ENCODE results near the gene DNAJB2. TPM values are rescaled to one million over a fixed set of nuclear protein-coding genes. Genes with fewer than 3 reads are reported as not detected.

DNAJB2 gene
- 10 to 100 TPM; 42.0 to 45.7 TPM for total RNA-seq
- long read RNA-seq, donor 1, partial matches to known transcripts, result 0 of 2 reads
- long read RNA-seq, donor 1, other reads (novel, unspliced or antisense), result 1 of 2 reads
- long read RNA-seq, donor 2, partial matches to known transcripts, result 0 of 3 reads
- long read RNA-seq, donor 2, other reads (novel, unspliced or antisense), result 3 of 3 reads

- intact Hi-C loops (cut with DNase I), result loop anchor here in 1 of 2 donors (2.0 kb wide), 1 partner anchor 15 kb away; no protein-coding TSS in a partner anchor
- peak; percentile 100 for DNase-seq (ENCODE audit: low spot score)
These were observed at the start of gene DNAJB2 for GRCh38 chr2:219279151-219279915. TSS of gene DNAJB2 (plus strand) at chr2:219279366. CDS start at chr2:219279834, 468 bp downstream.

- intact Hi-C loops (cut with DNase I), result no loop called here
- no peak for DNase-seq (ENCODE audit: low spot score)
These were observed 49.1 kb upstream of the DNAJB2 start for GRCh38 chr2:219230059-219230540.

- intact Hi-C loops (cut with DNase I), result no loop called here
- no peak for DNase-seq (ENCODE audit: low spot score)
These were observed 44.8 kb upstream of the DNAJB2 start for GRCh38 chr2:219234331-219234730.

GRCh38 chr2:219243291-219243761 is 35.8 kb upstream of the DNAJB2 start:
- no peak for DNase-seq (ENCODE audit: low spot score)
- intact Hi-C loops (cut with DNase I), result no loop called here

- DNase-seq (ENCODE audit: low spot score), result no peak
- intact Hi-C loops (cut with DNase I), result no loop called here
These were observed 34.4 kb upstream of the DNAJB2 start for GRCh38 chr2:219244789-219245147.

- DNase-seq (ENCODE audit: low spot score), result peak; percentile 99
- intact Hi-C loops (cut with DNase I), result no loop called here
These were observed 33.8 kb upstream of the DNAJB2 start, which contains the start of the genes GLB1L and STK16 for GRCh38 chr2:219245148-219245898. TSS of gene GLB1L (minus strand) at chr2:219245444. CDS start at chr2:219243573, 1,871 bp downstream. TSS of gene STK16 (plus strand) at chr2:219245479. CDS start at chr2:219246000, 521 bp downstream.

GRCh38 chr2:219245899-219246230 is 33.3 kb upstream of the DNAJB2 start:
- intact Hi-C loops (cut with DNase I), result no loop called here
- DNase-seq (ENCODE audit: low spot score), result no peak

- no peak for DNase-seq (ENCODE audit: low spot score)
- intact Hi-C loops (cut with DNase I), result no loop called here
These were observed 32.6 kb upstream of the DNAJB2 start for GRCh38 chr2:219246559-219246958.

- DNase-seq (ENCODE audit: low spot score), result no peak
- intact Hi-C loops (cut with DNase I), result no loop called here
These were observed 31.2 kb upstream of the DNAJB2 start for GRCh38 chr2:219247678-219248642.

- DNase-seq (ENCODE audit: low spot score), result no peak
- intact Hi-C loops (cut with DNase I), result no loop called here
These were observed 30.3 kb upstream of the DNAJB2 start for GRCh38 chr2:219248845-219249202.

GRCh38 chr2:219249203-219249980 is 29.8 kb upstream of the DNAJB2 start:
- intact Hi-C loops (cut with DNase I), result no loop called here
- no peak for DNase-seq (ENCODE audit: low spot score)

GRCh38 chr2:219250049-219250781 is 29.0 kb upstream of the DNAJB2 start:
- intact Hi-C loops (cut with DNase I), result no loop called here
- no peak for DNase-seq (ENCODE audit: low spot score)

- intact Hi-C loops (cut with DNase I), result no loop called here
- DNase-seq (ENCODE audit: low spot score), result peak; percentile 36
These were observed 27.5 kb upstream of the DNAJB2 start for GRCh38 chr2:219251656-219252055.

- DNase-seq (ENCODE audit: low spot score), result peak; percentile 72
- intact Hi-C loops (cut with DNase I), result no loop called here
These were observed 27.1 kb upstream of the DNAJB2 start for GRCh38 chr2:219252084-219252483.

- intact Hi-C loops (cut with DNase I), result no loop called here
- DNase-seq (ENCODE audit: low spot score), result peak; percentile 79
These were observed 26.6 kb upstream of the DNAJB2 start for GRCh38 chr2:219252570-219252899.

GRCh38 chr2:219252900-219253752 is 26.0 kb upstream of the DNAJB2 start, which contains the start of gene TUBA4B:
TSS of gene TUBA4B (plus strand) at chr2:219253243. CDS start at chr2:219253408, 165 bp downstream.
- peak; percentile 84 for DNase-seq (ENCODE audit: low spot score)

More at GRCh38 chr2:219252900-219253752, 26.0 kb upstream of the DNAJB2 start, which contains the start of gene TUBA4B:
- intact Hi-C loops (cut with DNase I), result no loop called here
